Naive B cell (primary cell): ENCODE measurements around the gene OR8B12. TPM values are rescaled to one million over a fixed set of nuclear protein-coding genes. Genes with fewer than 3 reads are reported as not detected.

Experiments used
- ATAC-seq, 2 donors: fragments of 150-1000 bp; cut with Tn5 transposase; 2 replicates each; pipeline ENCODE4 v1.10.0; 2021; ENCODE audit warnings: low read depth in 2 of 2, mild to moderate bottlenecking in 2 of 2, moderate library complexity in 2 of 2
- DNase-seq: peaks from one replicate; pipeline ENCODE4 v3.0.0; 2022
- H3K27ac Mint-ChIP-seq, 6 donors: one replicate each; pipeline ENCODE4 v1.8.0; 2020 to 2022; ENCODE audit warnings: mild to moderate bottlenecking in 6 of 6, mixed read lengths in 6 of 6, moderate library complexity in 5 of 6, inconsistent platforms in 2 of 6
- H3K27me3 Mint-ChIP-seq, 3 donors: one replicate each; pipeline ENCODE4 v1.8.0; 2021 to 2022; ENCODE audit warnings: mixed read lengths in 3 of 3, mild to moderate bottlenecking in 1 of 3
- H3K36me3 Mint-ChIP-seq, 2 donors: one replicate each; pipeline ENCODE4 v1.8.0; 2020 to 2022; ENCODE audit warnings: mixed read lengths in 2 of 2, inconsistent platforms in 1 of 2, mild to moderate bottlenecking in 1 of 2
- H3K4me1 Mint-ChIP-seq, 3 donors: one replicate each; pipeline ENCODE4 v1.8.0; 2020 to 2022; ENCODE audit warnings: mixed read lengths in 3 of 3, inconsistent platforms in 1 of 3, mild to moderate bottlenecking in 1 of 3, moderate library complexity in 1 of 3
- H3K4me3 Mint-ChIP-seq, 8 donors: one replicate each; pipeline ENCODE4 v1.8.0; 2020 to 2022; ENCODE audit warnings: mild to moderate bottlenecking in 8 of 8, mixed read lengths in 8 of 8, moderate library complexity in 8 of 8, inconsistent platforms in 2 of 8
- H3K9me3 Mint-ChIP-seq, 7 donors: one replicate each; pipeline ENCODE4 v1.8.0; 2020 to 2022; ENCODE audit warnings: mixed read lengths in 7 of 7, mild to moderate bottlenecking in 5 of 7, inconsistent platforms in 2 of 7, moderate library complexity in 1 of 7
- polyA plus RNA-seq, 6 donors: library from polyadenylated mRNA; unstranded; fragments of 300-500 nt; fragmentation: Illumina TruSeq; gene quantifications; one replicate each; pipeline ENCODE4 v1.2.3, GENCODE V29; 2021; ENCODE audit warnings: low read depth in 6 of 6

Gene OR8B12
- polyA plus RNA-seq, 6 donors from 2014 or later = not detected

GRCh38 chr11:124514131-124514530 lies 29.3 kb downstream of the OR8B12 start:
- H3K27me3 Mint-ChIP-seq = peaks cover 7 to 24% (median 8%) of the 10 kb centered on the region in 3 donors
- ATAC-seq (no peak), DNase-seq (no peak)
- peaks cover 0 to 7% (median 0%) of the 10 kb centered on the region in 7 donors for H3K9me3 Mint-ChIP-seq
- no peaks in the 10 kb centered on the region for H3K4me1 Mint-ChIP-seq
- H3K27ac Mint-ChIP-seq = no peak overlapping the region
- H3K4me3 Mint-ChIP-seq = no peak overlapping the region
- H3K36me3 Mint-ChIP-seq = no peaks in the 10 kb centered on the region

- no peak overlapping the region for H3K4me3 Mint-ChIP-seq
- DNase-seq = no peak
- peaks cover 0 to 5% of the 10 kb centered on the region in 2 donors for H3K36me3 Mint-ChIP-seq
- H3K9me3 Mint-ChIP-seq = peaks cover 5 to 25% (median 13%) of the 10 kb centered on the region in 7 donors
- H3K4me1 Mint-ChIP-seq = no peaks in the 10 kb centered on the region
- peaks cover 5 to 27% (median 8%) of the 10 kb centered on the region in 3 donors for H3K27me3 Mint-ChIP-seq
- H3K27ac Mint-ChIP-seq = no peak overlapping the region
- ATAC-seq = no peak
These were observed 31.7 kb downstream of the OR8B12 start for GRCh38 chr11:124511745-124512144.

- H3K36me3 Mint-ChIP-seq = peaks cover 0 to 5% of the 10 kb centered on the region in 2 donors
- H3K4me3 Mint-ChIP-seq = no peak overlapping the region
- H3K9me3 Mint-ChIP-seq = peaks cover 5 to 26% (median 13%) of the 10 kb centered on the region in 7 donors
- H3K4me1 Mint-ChIP-seq = no peaks in the 10 kb centered on the region
- ATAC-seq (no peak), DNase-seq (no peak)
- H3K27me3 Mint-ChIP-seq = peaks cover 0 to 19% (median 8%) of the 10 kb centered on the region in 3 donors
- H3K27ac Mint-ChIP-seq = no peak overlapping the region
These were observed 33.2 kb downstream of the OR8B12 start for GRCh38 chr11:124510279-124510678.

GRCh38 chr11:124499711-124500110 lies 43.7 kb downstream of the OR8B12 start:
- Mint-ChIP-seq H3K9me3 (peaks cover 0 to 2% (median 0%) of the 10 kb centered on the region in 7 donors), H3K27me3 (peaks cover 10 to 27% (median 21%) of the 10 kb centered on the region in 3 donors), H3K36me3 (no peaks in the 10 kb centered on the region), H3K4me3 (no peak overlapping the region), H3K27ac (no peak overlapping the region), H3K4me1 (no peaks in the 10 kb centered on the region)
- no peak for ATAC-seq
- DNase-seq = no peak

- no peak overlapping the region for H3K27ac Mint-ChIP-seq
- H3K36me3 Mint-ChIP-seq = no peaks in the 10 kb centered on the region
- H3K9me3 Mint-ChIP-seq = peaks cover 2 to 19% (median 6%) of the 10 kb centered on the region in 7 donors
- no peak overlapping the region for H3K4me3 Mint-ChIP-seq
- ATAC-seq (no peak), DNase-seq (no peak)
- no peaks in the 10 kb centered on the region for H3K4me1 Mint-ChIP-seq
- peaks cover 7 to 14% (median 12%) of the 10 kb centered on the region in 3 donors for H3K27me3 Mint-ChIP-seq
These were observed 50.3 kb downstream of the OR8B12 start for GRCh38 chr11:124493016-124493655.

Other genes with a start within 250 kb of the OR8B12 start
- not detected for gene OR8D1, start 229.7 kb downstream of the OR8B12 start, polyA plus RNA-seq
- gene OR8D2, start 223.5 kb downstream of the OR8B12 start, polyA plus RNA-seq = not detected
- gene OR8B2, start 159.2 kb downstream of the OR8B12 start, polyA plus RNA-seq = not detected
- not detected for gene OR8B3, start 144.6 kb downstream of the OR8B12 start, polyA plus RNA-seq
- not detected for gene OR8B4, start 118.8 kb downstream of the OR8B12 start, polyA plus RNA-seq
- gene OR8B8, start 98.0 kb downstream of the OR8B12 start, polyA plus RNA-seq = not detected
- not detected for gene OR8A1, start 26.3 kb upstream of the OR8B12 start, polyA plus RNA-seq
- not detected for gene PANX3, start 67.8 kb upstream of the OR8B12 start, polyA plus RNA-seq
- 10 to 100 TPM; 18.4 to 37.3 (median 26.6) TPM for gene TBRG1, start 79.2 kb upstream of the OR8B12 start, polyA plus RNA-seq
- 1 to 10 TPM; 2.4 to 3.9 (median 3.2) TPM for gene SIAE, start 130.1 kb upstream of the OR8B12 start, polyA plus RNA-seq
- 1 to 10 TPM in 5 of 6 donors, under 1 TPM in 1; 0.70 to 3.1 (median 1.7) TPM for gene SPA17, start 130.2 kb upstream of the OR8B12 start, polyA plus RNA-seq
- gene NRGN, start 196.3 kb upstream of the OR8B12 start, polyA plus RNA-seq = 1 to 10 TPM; 1.3 to 8.3 (median 6.0) TPM
- gene VSIG2, start 208.6 kb upstream of the OR8B12 start, polyA plus RNA-seq = under 1 TPM in 1 of 6 donors, not detected in 5; 0.29 TPM
- 10 to 100 TPM; 13.6 to 25.3 (median 19.1) TPM for gene ESAM, start 218.6 kb upstream of the OR8B12 start, polyA plus RNA-seq